K562 (cell line): ENCODE results near the gene CMTM4. TPM values are rescaled to one million over a fixed set of nuclear protein-coding genes. Genes with fewer than 3 reads are reported as not detected.

Experiments
- ATAC-seq: fragments of 200-7000 bp; cut with Tn5 transposase; 3 replicates; pipeline ENCODE4 v1.9.1; 2020; ENCODE audit warnings: moderate library complexity
- BruUV-seq: library from RNA; stranded (reverse); fragments of 400-500 nt; replicated peaks from 2 replicates; lab custom pipeline; 2021; lab: Mats Ljungman, UMichigan
- CTCF ChIA-PET: fragments of 300-600 bp; formaldehyde crosslinking; extraction: SDS; loops from one replicate; lab custom pipeline; 2021; ENCODE audit warnings: low intra/inter-chr PET ratio; lab: Yijun Ruan, JAX
- POLR2A ChIA-PET: fragments of 300-600, 350-650 bp; sonication (Branson Sonifier 250); formaldehyde crosslinking; extraction: SDS; loops from one replicate; lab custom pipeline; 2021; ENCODE audit warnings: antibody characterized with exemption, inconsistent platforms; lab: Yijun Ruan, JAX
- DNase-seq, 4 experiments: peaks; one replicate each; pipeline versions ENCODE4 v3.0.0 to v3.0.0-alpha.2; 2011 to 2018; ENCODE audit warnings: low spot score in 3 of 4, mixed read lengths in 3 of 4; ENCODE audit errors: extremely low read depth in 1 of 4
- FAIRE-seq: peaks from 2 replicates; lab custom pipeline; 2011; peaks lifted over from hg19 to GRCh38; lab: Jason Lieb, UNC
- H2AFZ ChIP-seq: 2 replicates; pipeline ENCODE4 v1.6.0; 2011; ENCODE audit warnings: low read depth, low read length, control low read depth, inconsistent platforms
- H3K27ac ChIP-seq: fragments of 200-600 bp; 3 replicates; pipeline ENCODE4 v1.8.0; 2011; ENCODE audit warnings: low read depth, mild to moderate bottlenecking, control low read depth, inconsistent platforms, low read length, moderate library complexity, mixed read lengths; ENCODE audit errors: extremely low read depth
- H3K27me3 ChIP-seq, 2 experiments: fragments of 300-600 bp in 1 of 2; 2 replicates in 1 of 2; 3 replicates in 1 of 2; pipeline versions ENCODE4 v1.6.0 to v1.8.0; 2011; ENCODE audit warnings: inconsistent platforms in 2 of 2, low read length in 2 of 2, mild to moderate bottlenecking in 1 of 2, mixed read lengths in 1 of 2, moderate library complexity in 1 of 2; ENCODE audit not compliant: control insufficient read depth in 2 of 2, insufficient read depth in 2 of 2
- H3K36me3 ChIP-seq: fragments of 300-600 bp; 3 replicates; pipeline ENCODE4 v1.8.0; 2011; ENCODE audit warnings: mild to moderate bottlenecking, low read length, inconsistent platforms; ENCODE audit not compliant: control insufficient read depth, insufficient read depth
- H3K4me1 ChIP-seq, 2 experiments: fragments of 200-600 bp in 1 of 2; replicated peaks in 1 of 2; 2 replicates in 1 of 2; 3 replicates in 1 of 2; pipeline versions ENCODE4 v1.5.1 to v1.8.0; 2011; ENCODE audit warnings: inconsistent platforms in 2 of 2, low read length in 2 of 2, mild to moderate bottlenecking in 1 of 2, mixed read lengths in 1 of 2, moderate library complexity in 1 of 2; ENCODE audit not compliant: control insufficient read depth in 2 of 2, insufficient read depth in 2 of 2
- H3K4me2 ChIP-seq: 2 replicates; pipeline ENCODE4 v1.6.1; 2011; ENCODE audit warnings: low read length, control low read depth, inconsistent platforms, mixed read lengths; ENCODE audit not compliant: insufficient read depth
- H3K4me3 ChIP-seq: fragments of 200-600 bp; sonication (generic), shearing (Covaris generic); 2 replicates; pipeline ENCODE4 v1.5.1; 2016; ENCODE audit warnings: control low read depth, inconsistent platforms
- H3K79me2 ChIP-seq: fragments of 200-600 bp; 3 replicates; pipeline ENCODE4 v1.8.0; 2011; ENCODE audit warnings: low read length, inconsistent platforms; ENCODE audit not compliant: control insufficient read depth, insufficient read depth
- H3K9ac ChIP-seq, 2 experiments: 2 replicates each; pipeline versions ENCODE4 v1.6.0 to v1.6.1; 2011; ENCODE audit warnings: low read depth in 2 of 2, low read length in 2 of 2, control low read depth in 1 of 2, inconsistent platforms in 1 of 2, mild to moderate bottlenecking in 1 of 2, mixed read lengths in 1 of 2; ENCODE audit not compliant: insufficient read depth in 1 of 2
- H3K9me1 ChIP-seq: one replicate; pipeline ENCODE4 v1.6.0; 2011; ENCODE audit warnings: inconsistent platforms, mild to moderate bottlenecking, low read length, moderate library complexity; ENCODE audit not compliant: control insufficient read depth, insufficient read depth
- H3K9me3 ChIP-seq: replicated peaks from 2 replicates; pipeline ENCODE4 v1.5.1; 2011; ENCODE audit warnings: low read depth, low read length, inconsistent platforms; ENCODE audit not compliant: control insufficient read depth, insufficient read depth
- H4K20me1 ChIP-seq: replicated peaks from 2 replicates; pipeline ENCODE4 v1.6.1; 2011; ENCODE audit warnings: low read length, inconsistent platforms, mixed read lengths; ENCODE audit not compliant: control insufficient read depth, insufficient read depth
- CBX5 ChIP-seq: IDR thresholded peaks from 2 replicates; pipeline ENCODE4 v1.6.1; 2014; ENCODE audit warnings: low read depth, borderline replicate concordance
- DIDO1 ChIP-seq: fragments of 450-650 bp; IDR thresholded peaks from 2 replicates; pipeline ENCODE4 v1.6.1; 2016; ENCODE audit warnings: low read depth, missing biosample characterization, missing genetic modification characterization
- HMG20B ChIP-seq: fragments of 250-450 bp; sonication (Bioruptor Pico); IDR thresholded peaks from 2 replicates; pipeline ENCODE4 v1.5.0; 2021; ENCODE audit warnings: mild to moderate bottlenecking
- IFI16 ChIP-seq: fragments of 250-450 bp; sonication (Bioruptor Pico); IDR thresholded peaks from 2 replicates; pipeline ENCODE4 v2.1.2; 2022; ENCODE audit warnings: mild to moderate bottlenecking, inconsistent platforms
- KLF16 ChIP-seq: IDR thresholded peaks from 2 replicates; pipeline ENCODE4 v1.6.1; 2016; ENCODE audit warnings: antibody characterized with exemption
- L3MBTL2 ChIP-seq: fragments of 450-650 bp; IDR thresholded peaks from 2 replicates; pipeline ENCODE4 v1.6.1; 2016; ENCODE audit warnings: mild to moderate bottlenecking, moderate library complexity
- MAZ ChIP-seq, 2 experiments: fragments of 450-650 bp in 1 of 2; sonication (generic) in 1 of 2; formaldehyde crosslinking; IDR thresholded peaks in 1 of 2; conservative IDR thresholded peaks in 1 of 2; 2 replicates each; pipeline versions ENCODE4 v1.4.0 to v1.5.0; 2020; ENCODE audit warnings: mild to moderate bottlenecking in 1 of 2, missing genetic modification reagents in 1 of 2
- POLR3A ChIP-seq: IDR thresholded peaks from 2 replicates; pipeline ENCODE4 v1.6.1; 2011; ENCODE audit warnings: borderline replicate concordance, mild to moderate bottlenecking, moderate library complexity; ENCODE audit not compliant: insufficient read length, insufficient read depth; ENCODE audit errors: extremely low read depth
- SAP30 ChIP-seq: fragments of 200-600 bp; sonication (generic); IDR thresholded peaks from 2 replicates; pipeline ENCODE4 v1.6.1; 2012; ENCODE audit warnings: borderline replicate concordance, low read depth, mild to moderate bottlenecking, moderate library complexity, low read length, control low read depth, inconsistent platforms; ENCODE audit not compliant: insufficient read depth, poor library complexity, severe bottlenecking
- SMC3 ChIP-seq: conservative IDR thresholded peaks from 2 replicates; pipeline ENCODE4 v1.6.1; 2011; ENCODE audit warnings: low read depth, low read length, improper control_type of control experiment; ENCODE audit not compliant: insufficient read depth
- YY1 ChIP-seq, 3 experiments: IDR thresholded peaks; 2 replicates each; pipeline ENCODE4 v1.6.1; 2011; ENCODE audit warnings: low read length in 2 of 3, mild to moderate bottlenecking in 2 of 3, moderate library complexity in 2 of 3, borderline replicate concordance in 1 of 3, control low read depth in 1 of 3, low read depth in 1 of 3; ENCODE audit not compliant: insufficient read depth in 3 of 3, insufficient replicate concordance in 2 of 3, control insufficient read depth in 1 of 3, insufficient read length in 1 of 3; ENCODE audit errors: extremely low read depth in 1 of 3
- ZNF3 ChIP-seq: fragments of 250-450 bp; sonication (Bioruptor Pico); IDR thresholded peaks from 2 replicates; pipeline ENCODE4 v1.5.0; 2021; ENCODE audit warnings: mild to moderate bottlenecking, moderate library complexity
- ZNF699 ChIP-seq: fragments of 250-450 bp; sonication (Bioruptor Pico); IDR thresholded peaks from 2 replicates; pipeline ENCODE4 v1.8.0; 2021; ENCODE audit warnings: mild to moderate bottlenecking, moderate library complexity; ENCODE audit not compliant: insufficient replicate concordance
- ZNF717 ChIP-seq: fragments of 250-450 bp; sonication (Bioruptor Pico); IDR thresholded peaks from 2 replicates; pipeline ENCODE4 v1.5.0; 2021
- ZNF75A ChIP-seq: fragments of 450-650 bp; formaldehyde crosslinking; IDR thresholded peaks from 2 replicates; pipeline ENCODE4 v1.4.0; 2020; ENCODE audit warnings: mild to moderate bottlenecking
- WGBS: fragments of 100-300 bp; shearing (Covaris generic); methylation state at CpG from one replicate; pipeline ENCODE4 v1.1.6; 2016; ENCODE audit warnings: low coverage, mixed read lengths; ENCODE audit not compliant: insufficient coverage; ENCODE audit errors: missing lambda C conversion rate; 5-methylcytosine and 5-hydroxymethylcytosine counted together
- in situ Hi-C: fragments of 300-500 bp; cut with MboI; formaldehyde crosslinking; loops from 4 replicates; pipeline ENCODE4 v1.15.0; 2018; ENCODE audit warnings: inconsistent platforms, mixed read lengths
- intact Hi-C: fragments of 100-400 bp; cut with micrococcal nuclease; formaldehyde crosslinking; loops from 2 replicates; pipeline ENCODE4 v1.14.2; 2022
- polyA plus RNA-seq, 8 experiments: library from polyadenylated mRNA; depleted of rRNA in 4 of 8; stranded (reverse) in 5 of 8; unstranded in 3 of 8; fragments of >200 nt; fragmentation: Nextera tagmentation in 2 of 8; fragmentation: Illumina TruSeq in 1 of 8; extraction: Ambion mirVana in 2 of 8; extraction: Trizol in 1 of 8; gene quantifications; 2 replicates each; pipeline versions ENCODE4 v1.2.1 to v1.2.3, GENCODE V29; 2011 to 2014; ENCODE audit warnings: inconsistent platforms in 1 of 8, missing spikeins in 1 of 8
- total RNA-seq, 7 experiments: library from RNA; depleted of rRNA in 6 of 7; stranded (reverse); fragments of >200 nt in 6 of 7; fragmentation: Illumina TruSeq in 2 of 7; extraction: Trizol in 2 of 7; gene quantifications; 2 replicates each; pipeline versions ENCODE4 v1.2.1 to v1.2.3, GENCODE V29; 2011 to 2021; ENCODE audit warnings: low replicate concordance in 1 of 7
- TF ChIP-seq, protein P1 (sequence below): IDR thresholded peaks from 2 replicates; pipeline ENCODE4 v1.6.1; 2011; ENCODE audit warnings: borderline replicate concordance, low read depth, mild to moderate bottlenecking, moderate library complexity, low read length; ENCODE audit not compliant: insufficient read depth, poor library complexity, severe bottlenecking
- TF ChIP-seq, protein P2 (sequence below), 3 experiments: IDR thresholded peaks in 2 of 3; conservative IDR thresholded peaks in 1 of 3; 2 replicates each; pipeline ENCODE4 v1.5.1; 2011 to 2012; ENCODE audit warnings: low read length in 3 of 3, mild to moderate bottlenecking in 3 of 3, control low read depth in 2 of 3, improper control_type of control experiment in 1 of 3, inconsistent platforms in 1 of 3, low read depth in 1 of 3, mixed read lengths in 1 of 3, moderate library complexity in 1 of 3; ENCODE audit not compliant: insufficient read depth in 2 of 3

CMTM4 gene
- total and polyA plus RNA-seq, 9 of the 15 experiments (the other 6 are each of a cell fraction or from before 2014, with no cell fraction given), result 2.0 to 21.3 (median 12.5) TPM

DNA sequence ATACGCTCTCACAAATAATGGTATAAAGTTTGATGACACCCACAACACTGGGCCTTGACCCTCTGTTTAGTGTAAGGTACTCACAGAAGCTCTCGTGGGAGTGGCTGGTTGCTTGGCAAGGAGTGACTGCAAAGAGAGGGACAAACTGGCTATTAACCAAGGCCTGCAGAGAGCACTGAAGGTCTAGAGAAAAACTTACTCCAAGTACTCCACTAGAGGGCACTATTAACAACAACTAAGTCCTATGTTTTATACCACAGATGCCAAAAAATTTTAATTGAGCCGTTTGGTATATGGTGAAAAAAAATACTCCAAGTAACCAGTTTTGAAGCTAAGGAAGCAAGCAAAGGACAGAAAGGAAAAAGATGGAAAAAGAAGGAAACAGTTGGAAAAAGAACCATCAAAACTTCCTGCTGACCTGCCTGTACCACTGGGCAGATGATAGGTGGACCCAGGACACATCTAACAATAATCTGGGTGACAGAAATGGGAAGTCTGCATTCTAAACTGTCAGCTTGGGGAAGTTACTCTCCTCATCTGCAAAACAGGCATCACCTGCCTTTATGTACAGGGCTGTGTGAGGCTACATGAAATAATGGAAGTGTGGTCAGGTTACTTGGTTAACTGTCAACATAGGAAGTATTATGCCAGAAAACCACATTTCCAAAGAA, 31.7 kb upstream of the CMTM4 start:
- ATAC-seq (peak; percentile 92), FAIRE-seq (peak; percentile 23), DNase-seq (peak; percentile 47 to 66 (median 54))
- Histone ChIP-seq H3K27me3 (no peaks in the 10 kb centered on the region), H4K20me1 (no peaks in the 10 kb centered on the region; the same call in 1 of the 2 replicates), H3K36me3 (peaks cover 93% of the 10 kb centered on the region), H3K9me1 (no peaks in the 10 kb centered on the region), H3K27ac (no peak overlapping the region), H3K79me2 (no peaks in the 10 kb centered on the region), H3K4me1 (no peaks in the 10 kb centered on the region), H3K9ac (no peak overlapping the region), H3K4me3 (no peak overlapping the region), H3K4me2 (no peak overlapping the region), H3K9me3 (no peaks in the 10 kb centered on the region), H2AFZ (no peak overlapping the region)
- POLR2A ChIA-PET, result interaction anchor here (1.0 to 2.5 kb wide), 2 partner anchors 9 to 16 kb away, joined by 3 to 6 read pairs; no protein-coding TSS in a partner anchor
- intact Hi-C loops (loop anchor here (1.0 to 10.0 kb wide), 2 partner anchors 140 to 323 kb away; no protein-coding TSS in a partner anchor), in situ Hi-C loops (no loop called here)
- CTCF ChIA-PET, result interaction anchor here (1.2 kb wide), 1 partner anchor 140 kb away, joined by 3 read pairs; no protein-coding TSS in a partner anchor
- no TSS peak for BruUV-seq
- WGBS, result 44% methylated on average over 3 of the region's 3 CpGs
- TF ChIP-seq IFI16 (CRISPR knock-in tag) (no peak), SMC3 (peak; percentile 28; the same call in 1 of the 2 replicates), ZNF75A (CRISPR knock-in tag) (no peak), L3MBTL2 (no peak), MAZ (CRISPR knock-in tag; conservative IDR thresholded peaks at IDR 0.05 in 1 of 2, IDR thresholded peaks at IDR 0.05 in 1 of 2) (0 out of 4 replicates have a peak, but pooled peaks of 1 of the 2 experiments have one; percentile 39), KLF16 (0 out of 2 replicates have a peak, but pooled peaks have one; percentile 7), HMG20B (no peak), ZNF717 (CRISPR knock-in tag) (no peak), SAP30 (no peak), ZNF699 (CRISPR knock-in tag) (no peak), CBX5 (no peak), YY1 (IDR thresholded peaks at IDR 0.05; ENCODE audit: borderline replicate concordance in 1 of 3, control insufficient read depth in 1 of 3, extremely low read depth in 1 of 3, insufficient read depth in 3 of 3, insufficient read length in 1 of 3, insufficient replicate concordance in 2 of 3, low read depth in 1 of 3, low read length in 2 of 3) (no peak), ZNF3 (no peak), POLR3A (no peak), DIDO1 (tag) (no peak)
- TF ChIP-seq, protein P1, sequence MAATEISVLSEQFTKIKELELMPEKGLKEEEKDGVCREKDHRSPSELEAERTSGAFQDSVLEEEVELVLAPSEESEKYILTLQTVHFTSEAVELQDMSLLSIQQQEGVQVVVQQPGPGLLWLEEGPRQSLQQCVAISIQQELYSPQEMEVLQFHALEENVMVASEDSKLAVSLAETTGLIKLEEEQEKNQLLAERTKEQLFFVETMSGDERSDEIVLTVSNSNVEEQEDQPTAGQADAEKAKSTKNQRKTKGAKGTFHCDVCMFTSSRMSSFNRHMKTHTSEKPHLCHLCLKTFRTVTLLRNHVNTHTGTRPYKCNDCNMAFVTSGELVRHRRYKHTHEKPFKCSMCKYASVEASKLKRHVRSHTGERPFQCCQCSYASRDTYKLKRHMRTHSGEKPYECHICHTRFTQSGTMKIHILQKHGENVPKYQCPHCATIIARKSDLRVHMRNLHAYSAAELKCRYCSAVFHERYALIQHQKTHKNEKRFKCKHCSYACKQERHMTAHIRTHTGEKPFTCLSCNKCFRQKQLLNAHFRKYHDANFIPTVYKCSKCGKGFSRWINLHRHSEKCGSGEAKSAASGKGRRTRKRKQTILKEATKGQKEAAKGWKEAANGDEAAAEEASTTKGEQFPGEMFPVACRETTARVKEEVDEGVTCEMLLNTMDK, result peak; percentile 22
- TF ChIP-seq, protein P2, sequence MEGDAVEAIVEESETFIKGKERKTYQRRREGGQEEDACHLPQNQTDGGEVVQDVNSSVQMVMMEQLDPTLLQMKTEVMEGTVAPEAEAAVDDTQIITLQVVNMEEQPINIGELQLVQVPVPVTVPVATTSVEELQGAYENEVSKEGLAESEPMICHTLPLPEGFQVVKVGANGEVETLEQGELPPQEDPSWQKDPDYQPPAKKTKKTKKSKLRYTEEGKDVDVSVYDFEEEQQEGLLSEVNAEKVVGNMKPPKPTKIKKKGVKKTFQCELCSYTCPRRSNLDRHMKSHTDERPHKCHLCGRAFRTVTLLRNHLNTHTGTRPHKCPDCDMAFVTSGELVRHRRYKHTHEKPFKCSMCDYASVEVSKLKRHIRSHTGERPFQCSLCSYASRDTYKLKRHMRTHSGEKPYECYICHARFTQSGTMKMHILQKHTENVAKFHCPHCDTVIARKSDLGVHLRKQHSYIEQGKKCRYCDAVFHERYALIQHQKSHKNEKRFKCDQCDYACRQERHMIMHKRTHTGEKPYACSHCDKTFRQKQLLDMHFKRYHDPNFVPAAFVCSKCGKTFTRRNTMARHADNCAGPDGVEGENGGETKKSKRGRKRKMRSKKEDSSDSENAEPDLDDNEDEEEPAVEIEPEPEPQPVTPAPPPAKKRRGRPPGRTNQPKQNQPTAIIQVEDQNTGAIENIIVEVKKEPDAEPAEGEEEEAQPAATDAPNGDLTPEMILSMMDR (IDR thresholded peaks at IDR 0.05 in 2 of 3, conservative IDR thresholded peaks at IDR 0.05 in 1 of 3; ENCODE audit: insufficient read depth in 2 of 3, low read depth in 1 of 3, low read length in 3 of 3), result peak; percentile 63 to 73 (median 71)
